K562 (cell line): ENCODE measurements around the gene UBTD1. TPM values are rescaled to one million over a fixed set of nuclear protein-coding genes. Genes with fewer than 3 reads are reported as not detected.
A peak's percentile ranks its signal among the peaks of the same experiment; 100 is the strongest.
"Not testable (repeated sequence)": the region's sequence is repeated elsewhere in the genome, so short reads cannot be mapped to it uniquely, and the experiment has no call there.

ENCODE experiments used
- ATAC-seq: fragments of 200-7000 bp; cut with Tn5 transposase; 3 replicates; pipeline ENCODE4 v1.9.1; 2020; ENCODE audit warnings: moderate library complexity
- BruUV-seq: library from RNA; stranded (reverse); fragments of 400-500 nt; replicated peaks from 2 replicates; lab custom pipeline; 2021; lab: Mats Ljungman, UMichigan
- CTCF ChIA-PET: fragments of 300-600 bp; formaldehyde crosslinking; extraction: SDS; loops from one replicate; lab custom pipeline; 2021; ENCODE audit warnings: low intra/inter-chr PET ratio; lab: Yijun Ruan, JAX
- POLR2A ChIA-PET: fragments of 300-600, 350-650 bp; sonication (Branson Sonifier 250); formaldehyde crosslinking; extraction: SDS; loops from one replicate; lab custom pipeline; 2021; ENCODE audit warnings: antibody characterized with exemption, inconsistent platforms; lab: Yijun Ruan, JAX
- DNase-seq, 4 experiments: peaks; one replicate each; pipeline versions ENCODE4 v3.0.0 to v3.0.0-alpha.2; 2011 to 2018; ENCODE audit warnings: low spot score in 3 of 4, mixed read lengths in 3 of 4; ENCODE audit errors: extremely low read depth in 1 of 4
- FAIRE-seq: peaks from 2 replicates; lab custom pipeline; 2011; peaks lifted over from hg19 to GRCh38; lab: Jason Lieb, UNC
- H2AFZ ChIP-seq: 2 replicates; pipeline ENCODE4 v1.6.0; 2011; ENCODE audit warnings: low read depth, low read length, control low read depth, inconsistent platforms
- H3K27ac ChIP-seq: fragments of 200-600 bp; 3 replicates; pipeline ENCODE4 v1.8.0; 2011; ENCODE audit warnings: low read depth, mild to moderate bottlenecking, control low read depth, inconsistent platforms, low read length, moderate library complexity, mixed read lengths; ENCODE audit errors: extremely low read depth
- H3K27me3 ChIP-seq, 2 experiments: fragments of 300-600 bp in 1 of 2; 2 replicates in 1 of 2; 3 replicates in 1 of 2; pipeline versions ENCODE4 v1.6.0 to v1.8.0; 2011; ENCODE audit warnings: inconsistent platforms in 2 of 2, low read length in 2 of 2, mild to moderate bottlenecking in 1 of 2, mixed read lengths in 1 of 2, moderate library complexity in 1 of 2; ENCODE audit not compliant: control insufficient read depth in 2 of 2, insufficient read depth in 2 of 2
- H3K36me3 ChIP-seq: fragments of 300-600 bp; 3 replicates; pipeline ENCODE4 v1.8.0; 2011; ENCODE audit warnings: mild to moderate bottlenecking, low read length, inconsistent platforms; ENCODE audit not compliant: control insufficient read depth, insufficient read depth
- H3K4me1 ChIP-seq, 2 experiments: fragments of 200-600 bp in 1 of 2; replicated peaks in 1 of 2; 2 replicates in 1 of 2; 3 replicates in 1 of 2; pipeline versions ENCODE4 v1.5.1 to v1.8.0; 2011; ENCODE audit warnings: inconsistent platforms in 2 of 2, low read length in 2 of 2, mild to moderate bottlenecking in 1 of 2, mixed read lengths in 1 of 2, moderate library complexity in 1 of 2; ENCODE audit not compliant: control insufficient read depth in 2 of 2, insufficient read depth in 2 of 2
- H3K4me2 ChIP-seq: 2 replicates; pipeline ENCODE4 v1.6.1; 2011; ENCODE audit warnings: low read length, control low read depth, inconsistent platforms, mixed read lengths; ENCODE audit not compliant: insufficient read depth
- H3K4me3 ChIP-seq: fragments of 200-600 bp; sonication (generic), shearing (Covaris generic); 2 replicates; pipeline ENCODE4 v1.5.1; 2016; ENCODE audit warnings: control low read depth, inconsistent platforms
- H3K79me2 ChIP-seq: fragments of 200-600 bp; 3 replicates; pipeline ENCODE4 v1.8.0; 2011; ENCODE audit warnings: low read length, inconsistent platforms; ENCODE audit not compliant: control insufficient read depth, insufficient read depth
- H3K9ac ChIP-seq, 2 experiments: 2 replicates each; pipeline versions ENCODE4 v1.6.0 to v1.6.1; 2011; ENCODE audit warnings: low read depth in 2 of 2, low read length in 2 of 2, control low read depth in 1 of 2, inconsistent platforms in 1 of 2, mild to moderate bottlenecking in 1 of 2, mixed read lengths in 1 of 2; ENCODE audit not compliant: insufficient read depth in 1 of 2
- H3K9me1 ChIP-seq: one replicate; pipeline ENCODE4 v1.6.0; 2011; ENCODE audit warnings: inconsistent platforms, mild to moderate bottlenecking, low read length, moderate library complexity; ENCODE audit not compliant: control insufficient read depth, insufficient read depth
- H3K9me3 ChIP-seq: replicated peaks from 2 replicates; pipeline ENCODE4 v1.5.1; 2011; ENCODE audit warnings: low read depth, low read length, inconsistent platforms; ENCODE audit not compliant: control insufficient read depth, insufficient read depth
- H4K20me1 ChIP-seq: replicated peaks from 2 replicates; pipeline ENCODE4 v1.6.1; 2011; ENCODE audit warnings: low read length, inconsistent platforms, mixed read lengths; ENCODE audit not compliant: control insufficient read depth, insufficient read depth
- CTCF ChIP-seq, 3 experiments: IDR thresholded peaks in 2 of 3; conservative IDR thresholded peaks in 1 of 3; 2 replicates each; pipeline ENCODE4 v1.5.1; 2011 to 2012; ENCODE audit warnings: low read length in 3 of 3, mild to moderate bottlenecking in 3 of 3, control low read depth in 2 of 3, improper control_type of control experiment in 1 of 3, inconsistent platforms in 1 of 3, low read depth in 1 of 3, mixed read lengths in 1 of 3, moderate library complexity in 1 of 3; ENCODE audit not compliant: insufficient read depth in 2 of 3
- JUND ChIP-seq, 2 experiments: IDR thresholded peaks; 2 replicates in 1 of 2; 3 replicates in 1 of 2; pipeline ENCODE4 v1.6.1; 2011; ENCODE audit warnings: borderline replicate concordance in 2 of 2, low read depth in 2 of 2, low read length in 2 of 2, improper control_type of control experiment in 1 of 2, missing biosample characterization in 1 of 2, missing genetic modification characterization in 1 of 2, missing genetic modification reagents in 1 of 2
- RAD21 ChIP-seq, 2 experiments: fragments of 250-450 bp in 1 of 2; fragments of 450-650 bp in 1 of 2; sonication (Bioruptor Pico) in 1 of 2; formaldehyde crosslinking in 1 of 2; IDR thresholded peaks in 1 of 2; conservative IDR thresholded peaks in 1 of 2; 2 replicates each; pipeline versions ENCODE4 v1.4.0 to v1.8.0; 2020 to 2022; ENCODE audit warnings: mild to moderate bottlenecking in 2 of 2, moderate library complexity in 1 of 2
- WGBS: fragments of 100-300 bp; shearing (Covaris generic); methylation state at CpG from one replicate; pipeline ENCODE4 v1.1.6; 2016; ENCODE audit warnings: low coverage, mixed read lengths; ENCODE audit not compliant: insufficient coverage; ENCODE audit errors: missing lambda C conversion rate; 5-methylcytosine and 5-hydroxymethylcytosine counted together
- in situ Hi-C: fragments of 300-500 bp; cut with MboI; formaldehyde crosslinking; loops from 4 replicates; pipeline ENCODE4 v1.15.0; 2018; ENCODE audit warnings: inconsistent platforms, mixed read lengths
- intact Hi-C: fragments of 100-400 bp; cut with micrococcal nuclease; formaldehyde crosslinking; loops from 2 replicates; pipeline ENCODE4 v1.14.2; 2022
- polyA plus RNA-seq, 8 experiments: library from polyadenylated mRNA; depleted of rRNA in 4 of 8; stranded (reverse) in 5 of 8; unstranded in 3 of 8; fragments of >200 nt; fragmentation: Nextera tagmentation in 2 of 8; fragmentation: Illumina TruSeq in 1 of 8; extraction: Ambion mirVana in 2 of 8; extraction: Trizol in 1 of 8; gene quantifications; 2 replicates each; pipeline versions ENCODE4 v1.2.1 to v1.2.3, GENCODE V29; 2011 to 2014; ENCODE audit warnings: inconsistent platforms in 1 of 8, missing spikeins in 1 of 8
- total RNA-seq, 7 experiments: library from RNA; depleted of rRNA in 6 of 7; stranded (reverse); fragments of >200 nt in 6 of 7; fragmentation: Illumina TruSeq in 2 of 7; extraction: Trizol in 2 of 7; gene quantifications; 2 replicates each; pipeline versions ENCODE4 v1.2.1 to v1.2.3, GENCODE V29; 2011 to 2021; ENCODE audit warnings: low replicate concordance in 1 of 7
- TF ChIP-seq, protein P1 (sequence below), 2 experiments: fragments of 450-650 bp; formaldehyde crosslinking in 1 of 2; IDR thresholded peaks; 2 replicates each; pipeline versions ENCODE4 v1.4.0 to v1.6.1; 2014 to 2020; ENCODE audit warnings: mild to moderate bottlenecking in 2 of 2, borderline replicate concordance in 1 of 2, low read depth in 1 of 2

UBTD1 gene
- total and polyA plus RNA-seq, 9 of the 15 experiments (the other 6 are each of a cell fraction or from before 2014, with no cell fraction given), result 0.08 to 1.6 (median 0.81) TPM; not detected in 1

DNA sequence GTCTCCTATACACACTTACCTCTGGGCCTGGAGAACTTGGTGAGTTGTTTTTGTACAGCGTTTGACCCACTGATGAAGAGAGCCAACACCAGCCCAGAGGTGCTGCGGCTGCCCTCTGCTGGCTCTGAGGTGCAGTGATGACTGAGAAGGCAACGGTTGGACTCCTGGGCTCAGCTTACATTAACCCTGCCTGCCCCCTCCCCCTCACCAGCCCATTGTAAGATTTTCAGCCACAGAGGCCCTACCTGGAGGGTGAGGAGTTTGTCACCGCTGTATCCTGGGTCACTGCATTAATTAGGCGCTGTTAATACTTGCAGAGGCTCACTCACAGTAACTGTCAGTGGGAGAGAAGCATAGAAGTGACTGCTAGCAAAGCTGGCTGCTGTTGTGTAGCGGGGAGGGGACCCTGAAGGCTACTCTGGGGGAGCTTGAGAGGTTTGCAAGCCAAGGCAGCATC lies 54.9 kb downstream of the UBTD1 start (continued):
- TF ChIP-seq, protein P1, sequence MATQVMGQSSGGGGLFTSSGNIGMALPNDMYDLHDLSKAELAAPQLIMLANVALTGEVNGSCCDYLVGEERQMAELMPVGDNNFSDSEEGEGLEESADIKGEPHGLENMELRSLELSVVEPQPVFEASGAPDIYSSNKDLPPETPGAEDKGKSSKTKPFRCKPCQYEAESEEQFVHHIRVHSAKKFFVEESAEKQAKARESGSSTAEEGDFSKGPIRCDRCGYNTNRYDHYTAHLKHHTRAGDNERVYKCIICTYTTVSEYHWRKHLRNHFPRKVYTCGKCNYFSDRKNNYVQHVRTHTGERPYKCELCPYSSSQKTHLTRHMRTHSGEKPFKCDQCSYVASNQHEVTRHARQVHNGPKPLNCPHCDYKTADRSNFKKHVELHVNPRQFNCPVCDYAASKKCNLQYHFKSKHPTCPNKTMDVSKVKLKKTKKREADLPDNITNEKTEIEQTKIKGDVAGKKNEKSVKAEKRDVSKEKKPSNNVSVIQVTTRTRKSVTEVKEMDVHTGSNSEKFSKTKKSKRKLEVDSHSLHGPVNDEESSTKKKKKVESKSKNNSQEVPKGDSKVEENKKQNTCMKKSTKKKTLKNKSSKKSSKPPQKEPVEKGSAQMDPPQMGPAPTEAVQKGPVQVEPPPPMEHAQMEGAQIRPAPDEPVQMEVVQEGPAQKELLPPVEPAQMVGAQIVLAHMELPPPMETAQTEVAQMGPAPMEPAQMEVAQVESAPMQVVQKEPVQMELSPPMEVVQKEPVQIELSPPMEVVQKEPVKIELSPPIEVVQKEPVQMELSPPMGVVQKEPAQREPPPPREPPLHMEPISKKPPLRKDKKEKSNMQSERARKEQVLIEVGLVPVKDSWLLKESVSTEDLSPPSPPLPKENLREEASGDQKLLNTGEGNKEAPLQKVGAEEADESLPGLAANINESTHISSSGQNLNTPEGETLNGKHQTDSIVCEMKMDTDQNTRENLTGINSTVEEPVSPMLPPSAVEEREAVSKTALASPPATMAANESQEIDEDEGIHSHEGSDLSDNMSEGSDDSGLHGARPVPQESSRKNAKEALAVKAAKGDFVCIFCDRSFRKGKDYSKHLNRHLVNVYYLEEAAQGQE (IDR thresholded peaks at IDR 0.05; ENCODE audit: borderline replicate concordance), result peak; percentile 64; the same call in 1 of the 2 replicates
- TF ChIP-seq, protein P1 (CRISPR knock-in tag; IDR thresholded peaks at IDR 0.05; ENCODE audit: low read depth), result no peak
- peak; percentile 23; the same call in 1 of the 2 replicates for TF ChIP-seq JUND (IDR thresholded peaks at IDR 0.05; ENCODE audit: borderline replicate concordance, low read depth, low read length)
- TF ChIP-seq JUND (tag; IDR thresholded peaks at IDR 0.05; ENCODE audit: borderline replicate concordance, low read depth, low read length), result no peak
- peak; percentile 25 to 77; a peak in 2 of 4 replicates for TF ChIP-seq RAD21 (CRISPR knock-in tag; conservative IDR thresholded peaks at IDR 0.05 in 1 of 2, IDR thresholded peaks at IDR 0.05 in 1 of 2)
- peak; percentile 75 to 81 (median 80) for TF ChIP-seq CTCF (IDR thresholded peaks at IDR 0.05 in 2 of 3, conservative IDR thresholded peaks at IDR 0.05 in 1 of 3; ENCODE audit: insufficient read depth in 2 of 3, low read depth in 1 of 3, low read length in 3 of 3)
- TF ChIP-seq, all 486 proteins: peak for 9

GRCh38 chr10:97554336-97554735 lies 55.6 kb downstream of the UBTD1 start:
- BruUV-seq, in situ Hi-C loops, ATAC-seq, H3K9ac ChIP-seq, H3K4me2 ChIP-seq, H2AFZ ChIP-seq, H3K27ac ChIP-seq, H3K79me2 ChIP-seq, H3K9me1 ChIP-seq, H3K36me3 ChIP-seq, FAIRE-seq, H4K20me1 ChIP-seq, H3K4me1 ChIP-seq, H3K4me3 ChIP-seq, H3K27me3 ChIP-seq, POLR2A ChIA-PET, DNase-seq, H3K9me3 ChIP-seq: not testable (repeated sequence)
- CTCF ChIA-PET, result interaction anchor here (1.0 to 2.2 kb wide), 2 partner anchors 19 to 147 kb away, joined by 4 to 10 read pairs; no protein-coding TSS in a partner anchor
- 81% methylated on average over 4 of the region's 5 CpGs for WGBS
- intact Hi-C loops, result loop anchor here (5.0 kb wide), 2 partner anchors 92 to 147 kb away; no protein-coding TSS in a partner anchor
